ENCODE results near the gene SRSF1. TPM values are rescaled to one million over a fixed set of nuclear protein-coding genes. Genes with fewer than 3 reads are reported as not detected.
"Not testable (repeated sequence)": the region's sequence is repeated elsewhere in the genome, so short reads cannot be mapped to it uniquely, and the experiment has no call there.

SRSF1 gene
- total RNA-seq, 4 donors from 2014 or later = 134 to 223 (median 200) TPM

GRCh38 chr17:58051468-58051867, 44.4 kb upstream of the SRSF1 start:
- Histone ChIP-seq H3K36me3 (no peaks in the 10 kb centered on the region), H3K27me3 (peaks cover 0 to 6% (median 0%) of the 10 kb centered on the region in 4 donors), H3K4me3 (no peak overlapping the region), H3K27ac (no peak overlapping the region), H3K4me1 (no peaks in the 10 kb centered on the region), H3K9me3 (no peaks in the 10 kb centered on the region)
- intact Hi-C loops (cut with DNase I) = no loop called here
- no peak for DNase-seq
- TF ChIP-seq CTCF (IDR thresholded peaks at IDR 0.05) (no peak), POLR2A (IDR thresholded peaks at IDR 0.05) (no peak)
- WGBS, 2 donors = 83 to 91% methylated on average over 1 of the region's 1 CpG

DNA sequence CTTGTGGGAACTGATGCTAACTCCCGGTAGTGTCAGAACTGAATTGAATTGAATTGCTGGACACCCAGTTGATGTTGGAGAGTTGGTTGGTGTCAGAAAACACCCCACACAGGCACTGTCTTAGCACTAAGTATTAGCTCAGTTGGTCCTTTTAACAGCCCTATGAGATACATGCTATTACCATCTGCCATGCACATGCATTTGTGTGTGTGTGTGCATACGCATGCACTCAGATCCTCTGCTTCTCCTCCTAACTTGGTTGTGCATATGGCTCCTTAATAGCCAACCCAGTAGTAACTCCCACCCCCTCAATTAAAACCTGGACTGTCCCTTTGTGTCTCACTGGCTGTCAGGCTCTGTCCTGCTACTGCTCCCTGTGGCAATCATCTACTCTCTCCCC, 43.9 kb upstream of the SRSF1 start:
- no peaks in the 10 kb centered on the region for H3K36me3 ChIP-seq
- no peaks in the 10 kb centered on the region for H3K4me1 ChIP-seq
- no peak for DNase-seq
- H3K27me3 ChIP-seq = peaks cover 0 to 6% (median 0%) of the 10 kb centered on the region in 4 donors
- H3K9me3 ChIP-seq = no peaks in the 10 kb centered on the region
- 90 to 96% methylated on average over 2 of the region's 2 CpGs for WGBS, 2 donors
- no peak overlapping the region for H3K4me3 ChIP-seq
- intact Hi-C loops (cut with DNase I) = no loop called here
- TF ChIP-seq POLR2A (IDR thresholded peaks at IDR 0.05) = no peak
- no peak for TF ChIP-seq CTCF (IDR thresholded peaks at IDR 0.05)
- H3K27ac ChIP-seq = no peak overlapping the region

- intact Hi-C loops (cut with DNase I) = no loop called here
- peaks cover 0 to 7% (median 0%) of the 10 kb centered on the region in 3 donors for H3K4me1 ChIP-seq
- H3K4me3 ChIP-seq = no peak overlapping the region
- no peaks in the 10 kb centered on the region for H3K9me3 ChIP-seq
- no peak overlapping the region for H3K27ac ChIP-seq
- no peak for TF ChIP-seq CTCF (IDR thresholded peaks at IDR 0.05)
- TF ChIP-seq POLR2A (IDR thresholded peaks at IDR 0.05) = no peak
- H3K36me3 ChIP-seq = no peaks in the 10 kb centered on the region
- no peak for DNase-seq
- peaks cover 0 to under 1% (median 0%) of the 10 kb centered on the region in 4 donors for H3K27me3 ChIP-seq
- 76 to 79% methylated on average over 4 of the region's 4 CpGs for WGBS, 2 donors
These were observed 42.5 kb upstream of the SRSF1 start for GRCh38 chr17:58049533-58049932.

- intact Hi-C loops (cut with DNase I) = no loop called here
- peaks cover 0 to 10% (median 0%) of the 10 kb centered on the region in 3 donors for H3K4me1 ChIP-seq
- 81 to 83% methylated on average over 4 of the region's 4 CpGs for WGBS, 2 donors
- no peak for TF ChIP-seq CTCF (IDR thresholded peaks at IDR 0.05)
- no peak for TF ChIP-seq POLR2A (IDR thresholded peaks at IDR 0.05)
- H3K27ac ChIP-seq = no peak overlapping the region
- no peaks in the 10 kb centered on the region for H3K9me3 ChIP-seq
- no peak overlapping the region for H3K4me3 ChIP-seq
- no peak for DNase-seq
- H3K27me3 ChIP-seq = peaks cover 0 to 1% (median 0%) of the 10 kb centered on the region in 4 donors
- no peaks in the 10 kb centered on the region for H3K36me3 ChIP-seq
These were observed 40.5 kb upstream of the SRSF1 start for GRCh38 chr17:58047376-58048150.

GRCh38 chr17:58046239-58047094, 39.4 kb upstream of the SRSF1 start:
- Histone ChIP-seq H3K9me3 (no peaks in the 10 kb centered on the region), H3K4me1 (peaks cover 0 to 10% (median 0%) of the 10 kb centered on the region in 3 donors), H3K36me3 (no peaks in the 10 kb centered on the region), H3K4me3 (no peak overlapping the region), H3K27ac (no peak overlapping the region), H3K27me3 (peaks cover 0 to 8% (median 0%) of the 10 kb centered on the region in 4 donors)
- intact Hi-C loops (cut with DNase I) = no loop called here
- 75 to 81% methylated on average over 7 to 12 of the region's 18 CpGs for WGBS, 2 donors
- no peak for TF ChIP-seq POLR2A (IDR thresholded peaks at IDR 0.05)
- no peak for TF ChIP-seq CTCF (IDR thresholded peaks at IDR 0.05)
- DNase-seq = no peak

DNA sequence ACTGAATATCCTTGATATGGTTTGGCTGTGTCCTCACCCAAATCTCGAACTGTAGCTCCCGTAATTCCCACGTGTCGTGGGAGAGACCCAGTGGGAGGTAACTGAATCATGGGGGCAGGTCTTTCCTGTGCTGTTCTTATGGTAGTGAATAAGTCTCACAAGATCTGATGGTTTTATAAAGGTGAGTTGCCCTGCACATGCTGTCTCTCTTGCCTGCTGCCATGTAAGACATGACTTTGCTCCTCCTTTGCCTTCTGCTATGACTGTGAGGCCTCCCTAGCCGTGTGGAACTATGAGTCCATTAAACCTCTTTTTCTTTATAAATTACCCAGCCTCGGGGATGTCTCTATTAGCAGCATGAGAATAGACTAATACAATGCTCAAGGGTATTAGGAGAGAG, 37.2 kb upstream of the SRSF1 start:
- H3K27me3 ChIP-seq; H3K4me3 ChIP-seq; H3K27ac ChIP-seq; H3K9me3 ChIP-seq; DNase-seq; intact Hi-C loops (cut with DNase I); H3K4me1 ChIP-seq; H3K36me3 ChIP-seq: not testable (repeated sequence)
- WGBS, 2 donors = 80 to 87% methylated on average over 6 of the region's 6 CpGs
